GM19395 (cell line): ENCODE results near the gene UBE2N.

ENCODE experiments used
- ATAC-seq: cut with Tn5 transposase; IDR thresholded peaks from one replicate; pipeline ENCODE4 v1.9.1; 2021; ENCODE audit warnings: mild to moderate bottlenecking, moderate library complexity; ENCODE audit not compliant: unreplicated experiment

The UBE2N gene, protein sequence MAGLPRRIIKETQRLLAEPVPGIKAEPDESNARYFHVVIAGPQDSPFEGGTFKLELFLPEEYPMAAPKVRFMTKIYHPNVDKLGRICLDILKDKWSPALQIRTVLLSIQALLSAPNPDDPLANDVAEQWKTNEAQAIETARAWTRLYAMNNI

DNA sequence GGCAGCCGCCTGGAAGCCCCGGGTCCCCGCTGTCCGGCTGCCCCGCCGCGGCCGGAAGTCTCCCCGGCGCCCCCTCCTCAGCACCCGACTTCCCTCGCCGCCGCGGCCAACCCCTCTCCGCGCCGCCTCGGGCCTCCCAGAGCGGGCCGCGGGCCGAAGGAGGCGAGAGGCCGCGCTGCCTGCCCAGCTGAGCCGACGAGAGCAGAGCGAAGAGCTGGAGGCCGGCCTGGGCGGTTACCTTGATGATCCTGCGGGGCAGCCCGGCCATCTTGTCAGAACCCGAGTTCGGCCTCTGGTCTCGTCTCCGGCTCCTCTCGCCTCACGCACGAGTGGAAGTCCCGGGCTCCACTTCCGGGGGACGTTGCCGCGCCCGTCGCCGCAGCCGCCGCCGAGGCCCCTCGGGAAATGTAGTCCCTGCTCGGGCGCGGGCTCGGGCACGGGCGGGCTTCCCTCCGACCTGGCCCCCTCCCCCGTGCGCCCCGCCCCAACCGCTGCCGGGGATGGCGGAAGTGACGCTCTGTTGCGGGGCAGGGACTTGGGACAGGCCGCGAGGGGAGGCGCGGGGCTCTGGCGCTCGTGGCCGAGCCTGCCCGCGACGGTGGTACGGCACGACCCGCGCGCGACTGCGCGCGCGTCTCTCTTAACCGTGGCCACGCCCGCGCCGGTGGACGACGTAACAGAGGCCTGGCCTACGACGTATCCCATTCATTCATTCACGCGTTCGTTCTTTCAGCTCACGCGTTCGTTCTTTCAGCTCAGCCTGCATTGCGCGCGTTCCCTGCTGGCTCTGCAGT lies at the start of gene UBE2N:
TSS of gene UBE2N (minus strand) at position 331 of the 794 bp plus-strand sequence. CDS start at position 268, 63 bp downstream.
- peak; percentile 81 for ATAC-seq

DNA sequence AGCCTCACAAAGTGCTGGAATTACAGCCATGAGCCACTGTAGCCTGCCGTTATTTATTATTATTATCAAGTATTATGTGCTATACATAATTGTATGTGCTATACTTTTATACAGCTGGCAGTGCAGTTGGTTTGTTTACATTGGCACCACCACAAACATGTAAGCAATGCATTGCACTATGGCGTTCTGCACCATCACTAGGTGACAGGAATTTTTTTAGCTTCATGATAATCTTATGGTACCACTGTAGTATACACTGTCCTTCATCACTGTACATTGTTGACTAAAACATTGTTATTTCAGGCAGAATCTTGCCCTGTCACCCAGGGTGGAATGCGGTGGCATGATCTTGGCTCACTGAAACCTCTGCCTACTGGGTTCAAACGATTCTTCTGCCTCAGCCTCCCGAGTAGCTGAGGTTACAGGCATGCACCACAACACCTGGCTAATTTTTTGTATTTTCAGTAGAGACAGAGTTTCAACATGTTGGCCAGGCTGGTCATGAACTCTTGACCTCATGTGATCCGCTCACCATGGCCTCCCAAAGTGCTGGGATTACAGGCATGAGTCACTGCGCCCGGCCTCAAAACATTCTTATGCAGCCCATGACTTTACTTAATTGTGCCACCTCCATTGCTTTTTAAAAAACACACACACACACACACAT lies 42.7 kb upstream of the UBE2N start:
- ATAC-seq: no peak

DNA sequence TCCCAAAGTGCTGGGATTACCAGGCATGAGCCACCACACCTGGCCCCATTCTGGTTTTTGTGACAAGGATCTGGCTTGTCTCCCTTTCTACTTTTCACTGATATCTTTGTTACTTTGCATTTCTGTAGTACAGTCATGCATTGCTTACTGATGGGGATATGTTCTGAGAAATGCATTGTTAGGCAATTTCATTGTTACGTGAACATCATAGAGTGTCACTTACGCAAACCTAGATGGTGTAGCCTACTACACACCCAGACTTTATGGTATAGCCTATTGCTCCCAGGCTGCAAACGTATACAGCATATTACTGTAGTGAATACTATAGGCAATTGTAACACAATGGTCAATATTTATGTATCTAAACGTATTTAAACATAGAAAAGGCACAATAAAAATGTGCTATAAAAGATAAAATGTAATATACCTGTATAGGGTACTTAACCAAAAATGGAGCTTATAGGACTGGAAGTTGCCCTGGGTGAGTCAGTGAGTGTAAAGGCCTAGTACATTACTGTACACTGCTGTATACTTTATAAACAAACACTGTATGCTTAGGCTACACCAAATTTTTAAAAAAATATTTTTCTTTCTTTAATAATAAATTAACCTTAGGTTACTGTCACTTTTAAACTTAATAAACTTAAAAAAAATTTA lies 41.5 kb upstream of the UBE2N start:
- ATAC-seq: no peak

DNA sequence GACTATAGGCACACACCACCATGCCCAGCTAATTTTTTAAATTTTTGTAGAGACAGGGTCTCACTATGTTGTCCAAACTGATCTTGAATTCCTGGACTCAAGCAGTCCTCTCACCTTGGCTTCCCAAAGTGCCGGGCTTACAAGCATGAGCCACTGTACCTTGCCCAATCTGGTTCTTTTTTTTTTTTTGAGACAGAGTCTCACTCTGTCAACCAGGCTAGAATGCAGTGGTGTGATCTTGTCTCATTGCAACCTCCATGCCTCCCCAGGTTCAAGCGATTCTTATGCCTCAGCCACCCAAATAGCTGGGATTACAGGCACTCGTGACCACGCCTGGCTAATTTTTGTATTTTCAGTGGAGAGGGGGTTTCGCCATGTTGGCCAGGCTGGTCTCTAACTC lies 41.0 kb upstream of the UBE2N start:
- no peak for ATAC-seq

DNA sequence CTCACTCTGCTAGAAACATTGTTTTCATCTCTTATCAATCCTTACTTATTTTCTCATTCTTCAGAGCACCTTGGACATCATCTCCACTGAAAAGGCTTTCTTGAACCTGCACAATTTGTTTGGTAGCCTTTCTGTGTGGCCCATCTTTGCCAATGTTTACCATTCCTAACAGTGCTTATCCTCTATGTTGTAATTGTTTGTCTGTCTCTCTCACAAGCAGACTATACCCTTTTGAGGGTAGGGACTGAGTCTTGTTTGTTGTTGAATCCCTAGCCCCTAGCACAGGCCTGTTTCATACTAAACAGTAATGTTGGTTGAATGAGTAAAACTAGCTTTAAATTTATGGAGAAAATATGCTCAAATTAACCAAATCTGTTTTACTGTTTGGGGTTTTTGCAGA lies 34.8 kb upstream of the UBE2N start:
- no peak for ATAC-seq

DNA sequence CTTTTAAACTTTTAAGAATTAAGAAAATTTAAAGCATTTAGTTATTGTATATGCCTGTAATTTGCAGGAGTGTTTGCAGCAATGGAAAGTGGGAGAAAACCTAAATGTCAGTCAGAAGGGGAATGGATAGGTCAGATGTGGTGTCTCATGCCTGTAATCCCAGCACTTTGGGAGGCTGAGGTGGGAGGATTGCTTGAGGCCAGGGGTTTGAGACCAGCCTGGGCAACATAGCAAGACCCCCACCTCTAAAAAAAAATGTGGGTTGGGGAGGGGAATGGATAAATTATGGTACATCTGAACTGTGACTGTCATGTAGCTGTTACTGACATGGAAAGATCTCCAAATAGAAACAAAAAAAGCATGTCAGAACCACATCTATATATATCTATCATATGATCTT lies 27.6 kb upstream of the UBE2N start:
- no peak for ATAC-seq

DNA sequence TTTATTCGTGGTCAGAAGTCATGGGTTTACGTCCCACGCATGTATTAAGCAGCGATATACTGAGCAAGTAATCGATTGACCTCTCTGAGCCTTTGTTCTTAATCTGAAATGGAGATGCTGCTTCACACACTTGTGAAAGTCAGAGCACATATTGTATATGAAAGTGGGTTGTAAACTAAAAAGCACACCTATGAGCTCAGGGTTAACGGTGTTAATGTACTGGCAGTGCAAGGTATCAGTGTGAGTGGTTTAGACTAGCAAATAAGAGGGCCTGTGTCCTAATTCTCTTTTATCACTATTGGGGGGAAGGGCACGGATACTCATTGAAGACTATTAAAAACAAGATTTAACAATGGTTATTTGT lies 26.2 kb upstream of the UBE2N start:
- peak; percentile 27 for ATAC-seq

DNA sequence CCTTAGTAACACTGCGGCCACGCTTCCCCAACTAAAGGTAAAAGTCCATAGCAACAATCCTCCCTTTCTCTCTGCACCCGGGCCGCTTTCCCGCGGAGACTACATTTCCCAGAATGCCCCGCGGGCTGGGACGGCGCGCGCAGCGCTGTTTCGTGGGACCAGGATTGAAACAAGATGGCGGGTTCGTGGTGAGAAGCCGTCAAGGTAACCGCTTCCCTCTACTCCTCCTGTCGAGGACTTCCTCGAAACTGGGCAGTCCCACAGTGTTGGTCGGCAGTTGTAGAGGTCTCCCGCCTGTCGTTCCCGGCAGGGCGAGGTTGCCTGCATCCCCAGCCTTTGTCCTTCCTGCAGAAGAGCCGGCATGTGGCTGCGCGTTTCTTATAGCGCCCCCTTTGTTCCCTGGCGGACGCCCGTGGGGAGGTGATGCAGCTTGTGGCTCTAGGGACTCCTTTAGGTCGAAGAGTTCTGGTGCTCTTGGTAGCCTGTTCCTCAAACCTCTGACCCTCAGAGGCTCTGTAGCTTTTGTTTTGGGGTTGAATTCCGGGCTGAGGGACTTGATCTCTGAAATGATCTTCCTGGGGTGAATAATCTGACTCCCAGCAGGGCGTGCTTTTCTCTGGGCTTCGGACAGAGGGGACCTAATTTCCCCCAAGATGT lies 25.7 kb upstream of the UBE2N start, which contains the start of gene MRPL42:
TSS of gene MRPL42 (plus strand) at position 164 of the 657 bp plus-strand sequence. CDS start 1,772 bp downstream, outside the sequence.
- ATAC-seq: peak; percentile 91

DNA sequence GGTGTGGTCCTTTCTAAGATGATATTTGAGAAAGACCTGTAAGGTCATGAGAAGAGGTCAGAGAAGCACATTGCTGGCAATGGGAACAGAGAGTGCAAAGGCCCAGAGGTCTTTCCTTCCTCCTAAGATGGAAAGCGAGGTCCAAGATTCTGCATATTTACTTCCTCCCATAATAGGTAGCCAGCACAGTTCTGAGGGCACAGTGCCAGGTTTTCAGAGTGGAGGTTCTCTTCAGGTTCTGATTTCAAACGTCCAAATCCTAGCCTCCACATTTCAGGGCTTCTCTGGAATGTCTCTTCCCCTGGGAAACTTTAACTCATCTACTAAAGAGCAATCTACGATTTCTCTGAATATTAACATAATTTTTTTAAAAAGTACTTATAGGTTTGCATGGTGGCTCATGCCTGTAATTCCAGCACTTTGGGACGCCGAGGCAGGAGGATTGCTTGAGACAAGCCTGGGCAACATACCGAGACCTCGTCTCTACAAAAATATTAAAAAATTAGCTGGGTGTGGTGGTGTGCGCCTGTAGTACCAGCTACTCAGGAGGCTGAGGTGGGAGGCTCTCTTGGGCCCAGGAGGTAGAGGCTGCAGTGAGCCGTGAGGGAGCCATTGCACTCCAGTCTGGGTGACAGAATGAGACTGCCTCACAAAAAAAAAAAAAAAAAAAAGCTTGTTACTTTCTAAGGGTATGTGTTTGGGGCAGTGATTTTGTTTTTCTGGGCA lies 25.0 kb upstream of the UBE2N start:
- ATAC-seq: peak; percentile 23

DNA sequence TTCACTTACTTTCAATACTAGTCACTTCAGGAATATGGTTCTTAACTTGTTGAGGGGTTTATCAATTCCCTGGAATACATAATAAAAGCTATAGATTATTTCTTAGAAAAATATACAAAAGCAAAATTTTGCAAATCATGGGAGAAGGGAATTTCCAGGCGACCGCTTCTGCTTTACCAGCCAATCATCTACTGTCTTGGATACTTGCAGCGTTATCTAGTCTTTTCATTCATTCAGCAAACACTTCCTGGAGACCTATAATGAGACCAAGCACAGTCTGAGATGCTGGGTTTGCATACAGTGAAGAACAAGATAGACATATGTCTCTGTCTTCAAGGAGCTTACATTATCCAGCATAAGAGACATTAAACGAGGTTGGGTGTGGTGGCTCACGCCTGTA lies 24.1 kb upstream of the UBE2N start:
- ATAC-seq: no peak

DNA sequence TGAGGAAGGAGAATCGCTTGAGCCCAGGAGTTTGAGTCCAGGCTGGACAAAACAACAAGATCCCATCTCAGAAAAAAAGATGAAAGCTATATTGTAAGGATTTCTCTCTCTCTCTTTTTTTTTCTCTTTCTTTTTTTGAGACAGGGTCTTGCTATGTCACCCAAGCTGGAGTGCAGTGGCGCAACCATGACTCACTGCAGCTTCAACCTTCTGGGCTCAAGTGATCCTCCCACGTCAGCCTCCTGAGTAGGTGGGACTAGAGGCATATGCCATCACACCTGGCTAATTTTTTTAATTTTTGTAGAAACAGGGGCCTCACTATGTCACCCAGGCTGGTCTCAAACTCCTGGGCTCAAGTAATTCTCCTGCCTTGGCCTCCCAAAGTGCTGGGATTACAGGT lies 19.8 kb upstream of the UBE2N start:
- no peak for ATAC-seq

DNA sequence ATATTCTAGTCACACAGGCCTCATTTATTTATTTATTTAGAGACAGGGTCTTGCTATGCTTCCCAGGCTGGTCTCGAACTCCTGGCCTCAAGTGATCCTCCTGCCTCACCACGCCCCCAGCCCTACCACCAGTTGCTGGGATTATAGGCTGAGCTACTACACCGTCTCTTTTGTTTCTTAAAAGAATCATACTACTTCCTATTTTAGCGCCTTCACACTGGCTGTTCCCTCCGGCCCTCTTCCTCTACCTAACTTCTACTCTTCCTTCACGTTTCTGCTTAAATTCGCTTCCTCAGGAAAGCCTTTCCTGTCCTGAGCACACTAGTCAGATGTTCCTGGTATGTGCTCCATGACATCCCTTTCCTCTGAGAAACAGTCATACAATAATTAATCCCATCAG lies 19.2 kb upstream of the UBE2N start:
- ATAC-seq: no peak

DNA sequence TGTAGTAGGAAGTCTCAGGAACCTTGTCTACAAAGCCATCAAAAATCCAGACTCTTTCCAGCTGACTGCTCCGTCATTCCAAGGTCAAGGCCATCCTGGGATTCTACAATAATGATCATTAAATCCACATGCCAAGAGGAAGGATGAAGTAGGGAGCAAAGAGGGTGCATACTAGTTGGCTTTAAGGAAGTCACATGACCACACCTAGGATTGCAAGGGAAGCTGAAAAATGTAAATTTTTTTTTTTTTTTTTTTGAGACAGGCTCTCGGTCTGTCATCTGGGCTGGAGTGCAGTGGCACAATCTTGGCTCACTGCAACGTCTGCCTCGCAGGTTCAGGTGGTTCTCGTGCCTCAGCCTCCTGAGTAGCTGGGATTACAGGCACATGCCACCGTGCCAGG lies 18.3 kb upstream of the UBE2N start:
- ATAC-seq: no peak

DNA sequence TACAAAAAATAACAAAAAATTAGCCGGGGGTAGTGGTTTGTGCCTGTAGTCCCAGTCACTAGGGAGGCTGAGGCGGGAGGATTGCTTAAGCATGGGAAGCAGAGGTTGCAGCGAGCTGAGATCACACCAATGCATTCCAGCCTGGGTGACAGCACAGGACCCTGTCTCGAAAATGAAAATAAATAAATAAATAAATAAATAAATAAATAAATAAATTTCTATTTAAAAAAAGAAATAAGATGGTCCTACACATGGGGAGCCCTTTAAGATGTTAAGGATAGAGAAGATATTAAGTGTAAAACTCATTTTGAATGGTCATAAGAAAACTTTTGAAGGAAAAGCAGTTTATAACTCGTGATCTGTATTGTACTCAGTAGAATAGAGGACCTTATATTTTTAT lies 17.4 kb upstream of the UBE2N start:
- ATAC-seq: no peak

DNA sequence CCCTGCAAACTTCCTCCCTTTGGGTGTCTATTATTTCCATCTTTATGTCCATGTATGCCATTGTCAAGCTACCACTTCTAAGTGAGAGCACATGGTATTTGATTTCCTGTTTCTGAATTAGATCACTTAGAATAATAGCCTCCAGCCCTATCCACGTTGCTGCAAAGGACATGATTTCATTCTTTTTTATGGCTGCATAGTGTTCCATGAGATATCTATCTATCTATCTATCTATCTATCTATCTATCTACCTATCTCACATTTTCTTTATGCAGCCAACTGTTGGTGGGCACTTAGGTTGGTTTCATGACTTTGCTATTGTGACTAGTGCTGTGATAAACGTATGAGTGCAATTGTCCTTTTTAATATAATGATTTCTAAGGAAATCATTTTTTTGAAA lies 14.3 kb upstream of the UBE2N start:
- ATAC-seq: no peak

DNA sequence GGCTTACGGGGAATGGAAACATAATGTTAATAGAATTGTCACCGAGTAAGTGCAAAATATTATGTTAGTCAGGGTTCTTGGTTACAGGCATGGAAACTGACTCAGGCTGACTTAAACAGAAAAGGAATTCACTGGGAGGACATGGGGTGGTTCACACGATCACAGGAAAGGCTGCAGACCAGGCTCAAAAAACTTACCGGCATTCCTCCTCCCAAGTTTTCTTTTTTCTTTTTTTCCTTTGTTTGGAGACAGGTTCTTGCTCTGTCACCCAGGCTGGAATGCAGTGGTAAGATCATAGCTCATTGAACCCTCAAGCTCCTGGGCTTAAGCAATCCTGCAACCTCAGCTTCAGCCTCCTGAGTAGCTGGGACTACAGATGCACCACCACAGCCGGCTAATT lies 11.9 kb upstream of the UBE2N start:
- no peak for ATAC-seq

DNA sequence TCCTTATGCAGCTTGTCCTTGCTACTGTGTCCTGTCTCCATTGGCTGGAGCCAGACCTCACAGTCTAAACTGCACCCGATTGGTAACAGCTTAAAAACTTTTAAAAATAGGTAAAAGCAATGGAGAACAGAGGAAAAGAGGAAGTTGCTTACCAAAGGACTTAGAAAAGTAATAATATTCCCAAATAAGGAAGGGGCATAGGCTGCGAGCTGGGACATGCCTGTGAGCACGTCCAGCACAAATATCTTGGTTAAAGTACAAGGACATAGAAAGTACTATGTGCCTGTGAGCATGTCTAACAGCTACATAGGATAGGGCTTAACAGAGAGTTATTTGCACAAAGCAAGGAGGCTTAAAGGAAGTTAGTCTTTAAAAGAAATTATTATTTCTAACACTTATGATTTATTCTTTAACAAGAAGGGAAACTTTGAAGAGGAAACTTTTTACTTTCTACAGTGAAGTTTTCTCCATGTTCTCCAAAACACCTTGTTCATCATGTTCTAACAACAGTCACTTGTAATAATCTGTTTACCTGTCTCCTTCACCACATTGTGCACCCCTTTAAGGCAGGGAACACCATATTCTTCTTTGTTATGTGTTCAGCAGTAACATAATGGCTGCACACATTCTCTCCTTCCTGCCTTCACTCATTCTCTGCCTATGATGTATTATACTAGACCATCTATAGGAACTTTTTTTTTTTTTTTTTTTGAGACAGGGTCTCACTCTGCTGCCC lies 9.8 kb upstream of the UBE2N start:
- ATAC-seq: no peak

DNA sequence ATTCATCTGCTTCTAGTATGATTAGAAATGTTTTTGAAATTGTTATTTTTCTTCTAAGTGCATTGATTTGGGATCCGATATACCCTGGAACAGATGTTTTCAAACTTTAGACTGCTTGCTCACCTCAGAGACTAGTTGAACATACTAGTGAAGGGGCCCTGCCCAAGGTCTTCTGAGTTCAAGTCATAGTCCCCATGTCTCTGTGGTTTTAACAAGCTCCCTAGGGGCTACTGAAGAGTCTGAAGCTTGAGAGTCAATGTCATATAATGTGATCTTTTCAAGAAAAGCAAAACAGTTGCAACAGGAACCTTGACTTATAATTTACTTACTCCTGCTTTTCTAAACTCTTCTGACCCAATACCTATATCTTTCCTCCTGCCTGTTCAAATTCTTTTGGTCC lies 7.5 kb upstream of the UBE2N start:
- ATAC-seq: peak; percentile 77

DNA sequence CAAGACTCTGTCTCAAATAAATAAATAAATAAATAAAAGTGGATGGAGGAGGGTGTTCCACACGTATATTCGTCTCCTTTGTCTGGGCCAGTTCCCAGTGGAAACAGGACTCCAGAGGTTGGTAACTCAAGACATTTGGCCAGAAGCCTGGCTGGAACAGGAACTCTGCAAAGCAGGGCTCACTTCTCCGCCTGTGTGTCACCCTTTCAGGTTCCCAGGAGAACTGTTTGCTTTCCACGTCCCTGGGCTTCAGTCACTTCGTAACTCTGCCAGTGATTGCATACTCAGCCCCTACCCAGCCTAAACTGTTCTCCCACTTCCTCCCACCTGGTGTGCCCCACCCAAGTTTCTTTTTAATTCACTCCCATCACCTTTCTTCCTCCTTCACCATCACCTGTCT lies 7.0 kb upstream of the UBE2N start:
- ATAC-seq: no peak
